Progenitor cell of endocrine pancreas (in vitro differentiated cells): ENCODE results near the gene IL21R. TPM values are rescaled to one million over a fixed set of nuclear protein-coding genes. Genes with fewer than 3 reads are reported as not detected.

ENCODE experiments used
- DNase-seq: peaks from one replicate; pipeline ENCODE4 v3.0.0; 2021; ENCODE audit warnings: low spot score; ENCODE audit not compliant: unreplicated experiment
- H3K27ac Mint-ChIP-seq: 2 replicates; pipeline ENCODE4 v1.8.0; 2021; ENCODE audit warnings: mild to moderate bottlenecking, moderate library complexity, mixed read lengths
- H3K27me3 Mint-ChIP-seq: 2 replicates; pipeline ENCODE4 v1.8.0; 2021; ENCODE audit warnings: mixed read lengths
- H3K36me3 Mint-ChIP-seq: 2 replicates; pipeline ENCODE4 v1.8.0; 2022; ENCODE audit warnings: mixed read lengths; ENCODE audit not compliant: insufficient read depth
- H3K4me1 Mint-ChIP-seq: 2 replicates; pipeline ENCODE4 v1.8.0; 2021; ENCODE audit warnings: low read depth, mixed read lengths
- H3K4me3 Mint-ChIP-seq: 2 replicates; pipeline ENCODE4 v1.8.0; 2021; ENCODE audit warnings: low read depth, mild to moderate bottlenecking, moderate library complexity, mixed read lengths
- H3K9me3 Mint-ChIP-seq: 2 replicates; pipeline ENCODE4 v1.8.0; 2021; ENCODE audit warnings: low read depth, mixed read lengths
- CTCF ChIP-seq: fragments of 200-600 bp; sonication (generic); IDR thresholded peaks from one replicate; pipeline ENCODE4 v1.5.0; 2021; ENCODE audit warnings: antibody characterized with exemption, mild to moderate bottlenecking; ENCODE audit not compliant: unreplicated experiment
- total RNA-seq: library from RNA; stranded (reverse); gene quantifications from 2 replicates; pipeline ENCODE4 v1.2.1, GENCODE V29; 2021

Gene IL21R
- total RNA-seq, 1 donor from 2014 or later: not detected

GRCh38 chr16:27381236-27381635 lies 20.7 kb upstream of the IL21R start:
- TF ChIP-seq CTCF: no peak
- Mint-ChIP-seq H3K4me1 (no peaks in the 10 kb centered on the region), H3K4me3 (no peak overlapping the region), H3K27me3 (peaks cover 9% of the 10 kb centered on the region), H3K36me3 (peaks cover 2% of the 10 kb centered on the region), H3K9me3 (peaks cover 7% of the 10 kb centered on the region), H3K27ac (no peak overlapping the region)
- DNase-seq: no peak

- no peaks in the 10 kb centered on the region for H3K4me1 Mint-ChIP-seq
- peaks cover 9% of the 10 kb centered on the region for H3K27me3 Mint-ChIP-seq
- TF ChIP-seq CTCF: no peak
- no peak for DNase-seq
- H3K4me3 Mint-ChIP-seq: no peak overlapping the region
- no peak overlapping the region for H3K27ac Mint-ChIP-seq
- H3K36me3 Mint-ChIP-seq: peaks cover 2% of the 10 kb centered on the region
- peaks cover 7% of the 10 kb centered on the region for H3K9me3 Mint-ChIP-seq
Observed at GRCh38 chr16:27381974-27382855, 19.8 kb upstream of the IL21R start.

GRCh38 chr16:27383556-27384243 lies 18.3 kb upstream of the IL21R start:
- H3K9me3 Mint-ChIP-seq: peaks cover 7% of the 10 kb centered on the region
- no peak for TF ChIP-seq CTCF
- no peak for DNase-seq
- peaks cover 9% of the 10 kb centered on the region for H3K27me3 Mint-ChIP-seq
- H3K27ac Mint-ChIP-seq: no peak overlapping the region
- no peaks in the 10 kb centered on the region for H3K4me1 Mint-ChIP-seq
- peaks cover 2% of the 10 kb centered on the region for H3K36me3 Mint-ChIP-seq
- no peak overlapping the region for H3K4me3 Mint-ChIP-seq

GRCh38 chr16:27384425-27384824 lies 17.5 kb upstream of the IL21R start:
- Mint-ChIP-seq H3K27me3 (peaks cover 11% of the 10 kb centered on the region), H3K4me1 (no peaks in the 10 kb centered on the region), H3K4me3 (no peak overlapping the region), H3K27ac (no peak overlapping the region), H3K9me3 (peaks cover 9% of the 10 kb centered on the region), H3K36me3 (peaks cover 2% of the 10 kb centered on the region)
- DNase-seq: no peak
- no peak for TF ChIP-seq CTCF

GRCh38 chr16:27385398-27385797 lies 16.6 kb upstream of the IL21R start:
- Mint-ChIP-seq H3K27me3 (peaks cover 13% of the 10 kb centered on the region), H3K36me3 (peaks cover 2% of the 10 kb centered on the region), H3K27ac (no peak overlapping the region), H3K9me3 (peaks cover 11% of the 10 kb centered on the region), H3K4me3 (no peak overlapping the region), H3K4me1 (no peaks in the 10 kb centered on the region)
- DNase-seq: no peak
- TF ChIP-seq CTCF: no peak
